Liver (tissue), 9 donors: Measurements from ENCODE around the gene TSGA10. TPM values are rescaled to one million over a fixed set of nuclear protein-coding genes. Genes with fewer than 3 reads are reported as not detected.

Source experiments
- DNase-seq: peaks from one replicate; pipeline ENCODE4 v3.0.0-alpha.2; 2017; ENCODE audit warnings: low spot score
- H3K27ac ChIP-seq, 2 donors: one replicate each; pipeline ENCODE4 v1.7.0; 2013; ENCODE audit warnings: inconsistent platforms in 2 of 2, low read length in 2 of 2, control low read depth in 1 of 2, low read depth in 1 of 2, mild to moderate bottlenecking in 1 of 2
- H3K27me3 ChIP-seq, 4 donors: one replicate each; pipeline versions ENCODE4 v1.6.1 to v1.7.0; 2013; ENCODE audit warnings: low read length in 3 of 4, inconsistent platforms in 1 of 4, mild to moderate bottlenecking in 1 of 4, moderate library complexity in 1 of 4; ENCODE audit not compliant: control insufficient read depth in 4 of 4, insufficient read depth in 4 of 4
- H3K36me3 ChIP-seq, 4 donors: one replicate each; pipeline versions ENCODE4 v1.6.1 to v1.7.0; 2013; ENCODE audit warnings: low read length in 3 of 4, mild to moderate bottlenecking in 3 of 4, low read depth in 1 of 4, moderate library complexity in 1 of 4; ENCODE audit not compliant: control insufficient read depth in 4 of 4, insufficient read depth in 3 of 4
- H3K4me1 ChIP-seq, 4 donors: one replicate each; pipeline versions ENCODE4 v1.6.1 to v1.7.0; 2013; ENCODE audit warnings: low read length in 3 of 4, mild to moderate bottlenecking in 3 of 4, moderate library complexity in 1 of 4; ENCODE audit not compliant: control insufficient read depth in 4 of 4, insufficient read depth in 4 of 4
- H3K4me3 ChIP-seq, 3 donors: one replicate each; pipeline versions ENCODE4 v1.6.1 to v1.7.0; 2013; ENCODE audit warnings: low read length in 3 of 3, control low read depth in 1 of 3, low read depth in 1 of 3, mild to moderate bottlenecking in 1 of 3
- H3K9ac ChIP-seq, 2 donors: one replicate each; pipeline ENCODE4 v1.7.0; 2013; ENCODE audit warnings: low read length in 2 of 2, mild to moderate bottlenecking in 2 of 2, moderate library complexity in 2 of 2, control low read depth in 1 of 2, low read depth in 1 of 2
- H3K9me3 ChIP-seq, 4 donors: one replicate each; pipeline versions ENCODE4 v1.6.1 to v1.7.0; 2013; ENCODE audit warnings: low read length in 3 of 4; ENCODE audit not compliant: control insufficient read depth in 4 of 4
- ATF3 ChIP-seq: IDR thresholded peaks from 2 replicates; pipeline ENCODE4 v1.6.1; 2016; ENCODE audit warnings: antibody characterized with exemption
- EGR1 ChIP-seq, 2 donors: IDR thresholded peaks; 2 replicates each; pipeline ENCODE4 v1.6.1; 2016 to 2018; ENCODE audit warnings: antibody characterized with exemption in 2 of 2, low read depth in 2 of 2
- FOXA1 ChIP-seq: IDR thresholded peaks from 2 replicates; pipeline ENCODE4 v1.6.1; 2016; ENCODE audit warnings: antibody characterized with exemption
- FOXA2 ChIP-seq: IDR thresholded peaks from 2 replicates; pipeline ENCODE4 v1.6.1; 2016; ENCODE audit warnings: antibody characterized with exemption
- GABPA ChIP-seq, 2 donors: IDR thresholded peaks in 1 of 2; conservative IDR thresholded peaks in 1 of 2; 2 replicates each; pipeline ENCODE4 v1.6.1; 2016; ENCODE audit warnings: antibody characterized with exemption in 2 of 2, mild to moderate bottlenecking in 1 of 2, moderate library complexity in 1 of 2
- HNF4A ChIP-seq, 2 donors: conservative IDR thresholded peaks; 2 replicates each; pipeline ENCODE4 v1.6.1; 2016; ENCODE audit warnings: antibody characterized with exemption in 2 of 2, mild to moderate bottlenecking in 2 of 2
- HNF4G ChIP-seq: IDR thresholded peaks from 2 replicates; pipeline ENCODE4 v1.6.1; 2016; ENCODE audit warnings: antibody characterized with exemption
- JUND ChIP-seq, 2 donors: IDR thresholded peaks; 2 replicates each; pipeline ENCODE4 v1.6.1; 2016; ENCODE audit warnings: antibody characterized with exemption in 2 of 2
- NR2F2 ChIP-seq: IDR thresholded peaks from 2 replicates; pipeline ENCODE4 v1.6.1; 2016; ENCODE audit warnings: antibody characterized with exemption
- RAD21 ChIP-seq, 2 donors: IDR thresholded peaks; 2 replicates each; pipeline ENCODE4 v1.6.1; 2016; ENCODE audit warnings: antibody characterized with exemption in 2 of 2, mild to moderate bottlenecking in 2 of 2
- REST ChIP-seq: IDR thresholded peaks from 2 replicates; pipeline ENCODE4 v1.6.1; 2016; ENCODE audit warnings: antibody characterized with exemption, mild to moderate bottlenecking
- RXRA ChIP-seq, 2 donors: IDR thresholded peaks; 2 replicates each; pipeline ENCODE4 v1.6.1; 2017 to 2018; ENCODE audit warnings: antibody characterized with exemption in 2 of 2, mild to moderate bottlenecking in 1 of 2
- SP1 ChIP-seq: IDR thresholded peaks from 2 replicates; pipeline ENCODE4 v1.6.1; 2018; ENCODE audit warnings: antibody characterized with exemption, mild to moderate bottlenecking
- TAF1 ChIP-seq: conservative IDR thresholded peaks from 2 replicates; pipeline ENCODE4 v1.6.1; 2016; ENCODE audit warnings: antibody characterized with exemption, mild to moderate bottlenecking
- YY1 ChIP-seq: IDR thresholded peaks from 2 replicates; pipeline ENCODE4 v1.6.1; 2016; ENCODE audit warnings: antibody characterized with exemption, mild to moderate bottlenecking
- ZBTB33 ChIP-seq: IDR thresholded peaks from 2 replicates; pipeline ENCODE4 v1.6.1; 2016; ENCODE audit warnings: antibody characterized with exemption
- WGBS: extraction: QIAGEN DNeasy Blood & Tissue Kit; methylation state at CpG from one replicate; pipeline ENCODE4 v1.1.7; 2013; 5-methylcytosine and 5-hydroxymethylcytosine counted together
- polyA plus RNA-seq, 2 donors: library from polyadenylated mRNA; stranded (reverse) in 1 of 2; unstranded in 1 of 2; fragments of 200-250 nt in 1 of 2; fragments of >200 nt in 1 of 2; fragmentation: Nextera tagmentation in 1 of 2; extraction: Ambion mirVana in 1 of 2; gene quantifications; one replicate each; pipeline versions ENCODE4 v1.2.1 to v1.2.3, GENCODE V29; 2013 to 2015
- total RNA-seq, 2 donors: library from RNA; depleted of rRNA; stranded (reverse); fragments of >200 nt; gene quantifications; one replicate each; pipeline ENCODE4 v1.2.3, GENCODE V29; 2014
- TF ChIP-seq, protein P1 (sequence below): IDR thresholded peaks from 2 replicates; pipeline ENCODE4 v1.6.1; 2016; ENCODE audit warnings: antibody characterized with exemption
- TF ChIP-seq, protein P2 (sequence below): fragments of 150-350 bp; IDR thresholded peaks from 2 replicates; pipeline ENCODE4 v1.5.1; 2017; ENCODE audit warnings: improper control_type of control experiment, low read depth, low read length; ENCODE audit not compliant: missing input control
- donor health status: healthy.
- donor health status: healthy.
- donor health status: healthy.
- donor health status: healthy.
- donor health status: healthy.

TSGA10 gene
- total and polyA plus RNA-seq, 4 donors: 0.93 to 4.4 (median 3.8) TPM

- Histone ChIP-seq H3K27ac (peak within 1 kb of the TSS; percentile 62 to 82), H3K36me3 (peaks cover 0 to under 1% (median 0%) of the 10 kb centered on the region in 4 donors), H3K4me3 (peak within 1 kb of the TSS; percentile 75 to 82 (median 82)), H3K9ac (peak within 1 kb of the TSS; percentile 42 to 87), H3K4me1 (peaks cover 6 to 30% (median 16%) of the 10 kb centered on the region in 4 donors), H3K9me3 (no peaks in the 10 kb centered on the region), H3K27me3 (no peaks in the 10 kb centered on the region)
- WGBS: under 1% methylated on average over 39 of the region's 39 CpGs
- peak; percentile 90 for DNase-seq
- TF ChIP-seq, protein P1, sequence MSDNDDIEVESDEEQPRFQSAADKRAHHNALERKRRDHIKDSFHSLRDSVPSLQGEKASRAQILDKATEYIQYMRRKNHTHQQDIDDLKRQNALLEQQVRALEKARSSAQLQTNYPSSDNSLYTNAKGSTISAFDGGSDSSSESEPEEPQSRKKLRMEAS: peak; percentile 99
- TF ChIP-seq FOXA1 (no peak), SP1 (peak; percentile 84), RAD21 (IDR thresholded peaks at IDR 0.05) (peak; percentile 59 to 61), ATF3 (peak; percentile 42), TAF1 (peak; percentile 99), GABPA (IDR thresholded peaks at IDR 0.05 in 1 of 2, conservative IDR thresholded peaks at IDR 0.05 in 1 of 2) (peak; percentile 86 to 97), FOXA2 (no peak), HNF4A (conservative IDR thresholded peaks at IDR 0.05) (peak; percentile 26 to 37), RXRA (IDR thresholded peaks at IDR 0.05) (peak; percentile 62 to 74), YY1 (peak; percentile 90), EGR1 (IDR thresholded peaks at IDR 0.05; ENCODE audit: low read depth in 2 of 2) (peak; percentile 92 to 96), JUND (IDR thresholded peaks at IDR 0.05) (peak in 1 of 2 donors; percentile 59), ZBTB33 (peak; percentile 96), NR2F2 (peak; percentile 54), REST (peak; percentile 95), HNF4G (no peak)
- TF ChIP-seq, protein P2, sequence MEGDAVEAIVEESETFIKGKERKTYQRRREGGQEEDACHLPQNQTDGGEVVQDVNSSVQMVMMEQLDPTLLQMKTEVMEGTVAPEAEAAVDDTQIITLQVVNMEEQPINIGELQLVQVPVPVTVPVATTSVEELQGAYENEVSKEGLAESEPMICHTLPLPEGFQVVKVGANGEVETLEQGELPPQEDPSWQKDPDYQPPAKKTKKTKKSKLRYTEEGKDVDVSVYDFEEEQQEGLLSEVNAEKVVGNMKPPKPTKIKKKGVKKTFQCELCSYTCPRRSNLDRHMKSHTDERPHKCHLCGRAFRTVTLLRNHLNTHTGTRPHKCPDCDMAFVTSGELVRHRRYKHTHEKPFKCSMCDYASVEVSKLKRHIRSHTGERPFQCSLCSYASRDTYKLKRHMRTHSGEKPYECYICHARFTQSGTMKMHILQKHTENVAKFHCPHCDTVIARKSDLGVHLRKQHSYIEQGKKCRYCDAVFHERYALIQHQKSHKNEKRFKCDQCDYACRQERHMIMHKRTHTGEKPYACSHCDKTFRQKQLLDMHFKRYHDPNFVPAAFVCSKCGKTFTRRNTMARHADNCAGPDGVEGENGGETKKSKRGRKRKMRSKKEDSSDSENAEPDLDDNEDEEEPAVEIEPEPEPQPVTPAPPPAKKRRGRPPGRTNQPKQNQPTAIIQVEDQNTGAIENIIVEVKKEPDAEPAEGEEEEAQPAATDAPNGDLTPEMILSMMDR: no peak
Observed at GRCh38 chr2:99180755-99181623, 26.2 kb upstream of the TSGA10 start, which contains the start of the genes MITD1 and MRPL30. Gene MITD1, minus strand, starts transcription at chr2:99181058. Its CDS starts 77 bp downstream, at chr2:99180981. Gene MRPL30, plus strand, starts transcription at chr2:99181184. Its CDS starts 5,020 bp downstream, at chr2:99186204.
